ENCODE data around the gene SLC24A3.

DNA sequence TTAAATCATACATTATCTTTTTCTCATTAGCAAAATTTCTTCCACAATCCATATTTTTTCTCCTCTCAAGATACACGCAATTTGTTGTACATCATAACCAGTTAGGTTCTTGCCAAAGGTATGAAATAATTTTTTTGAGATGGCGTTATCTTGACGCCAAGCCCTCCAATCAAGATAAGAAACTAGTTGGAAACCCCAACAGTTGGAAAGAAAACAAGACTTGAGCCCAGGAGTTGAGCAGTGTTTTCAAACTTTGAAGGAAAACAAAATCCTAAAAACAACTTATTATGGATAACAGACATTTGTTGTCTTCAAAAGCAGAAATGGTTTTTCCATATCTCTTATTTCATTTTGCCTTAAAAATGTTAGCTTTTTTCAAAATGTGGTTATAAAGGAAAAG lies 184.8 kb downstream of the SLC24A3 start:
- TF ChIP-seq CTCF (IDR thresholded peaks at IDR 0.05) (no peak), POLR2A (IDR thresholded peaks at IDR 0.05) (no peak)

Data from heart left ventricle (tissue), 13 donors.